B cell (primary cell): ENCODE measurements around the gene MRPL23.

Source experiments
- CTCF ChIP-seq: fragments of 200-600 bp; IDR thresholded peaks from one replicate; pipeline ENCODE4 v1.8.0; 2022; ENCODE audit warnings: antibody characterized with exemption, mild to moderate bottlenecking
- EZH2 ChIP-seq: IDR thresholded peaks from 2 replicates; pipeline ENCODE4 v1.6.1; 2012; ENCODE audit warnings: borderline replicate concordance, low read depth, mild to moderate bottlenecking, moderate library complexity, low read length; ENCODE audit not compliant: insufficient read depth, poor library complexity, severe bottlenecking

- TF ChIP-seq EZH2, result no peak
- no peak for TF ChIP-seq CTCF
These were observed 19.2 kb upstream of the MRPL23 start for GRCh38 chr11:1927848-1928469.
